ENCODE data around the gene RASGRF1.

DNA sequence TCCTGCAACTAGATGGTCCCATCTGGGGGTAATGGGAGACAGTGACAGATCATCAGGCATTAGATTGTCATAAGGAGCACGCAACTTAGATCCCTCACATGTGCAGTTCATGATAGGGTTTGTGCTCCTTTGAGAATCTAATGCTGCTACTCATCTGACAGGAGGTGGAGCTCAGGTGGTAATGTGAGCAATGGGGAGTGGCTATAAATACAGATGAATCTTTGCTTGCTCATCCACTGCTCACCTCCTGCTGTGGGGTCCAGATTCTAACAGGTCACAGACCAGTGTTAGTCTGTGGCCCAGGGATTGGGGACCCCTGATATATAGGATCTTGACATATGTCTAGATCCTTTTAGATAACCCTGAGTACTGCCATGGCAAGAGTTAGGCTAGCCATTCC is 52.7 kb downstream of the RASGRF1 start:
- TF ChIP-seq, protein P1, sequence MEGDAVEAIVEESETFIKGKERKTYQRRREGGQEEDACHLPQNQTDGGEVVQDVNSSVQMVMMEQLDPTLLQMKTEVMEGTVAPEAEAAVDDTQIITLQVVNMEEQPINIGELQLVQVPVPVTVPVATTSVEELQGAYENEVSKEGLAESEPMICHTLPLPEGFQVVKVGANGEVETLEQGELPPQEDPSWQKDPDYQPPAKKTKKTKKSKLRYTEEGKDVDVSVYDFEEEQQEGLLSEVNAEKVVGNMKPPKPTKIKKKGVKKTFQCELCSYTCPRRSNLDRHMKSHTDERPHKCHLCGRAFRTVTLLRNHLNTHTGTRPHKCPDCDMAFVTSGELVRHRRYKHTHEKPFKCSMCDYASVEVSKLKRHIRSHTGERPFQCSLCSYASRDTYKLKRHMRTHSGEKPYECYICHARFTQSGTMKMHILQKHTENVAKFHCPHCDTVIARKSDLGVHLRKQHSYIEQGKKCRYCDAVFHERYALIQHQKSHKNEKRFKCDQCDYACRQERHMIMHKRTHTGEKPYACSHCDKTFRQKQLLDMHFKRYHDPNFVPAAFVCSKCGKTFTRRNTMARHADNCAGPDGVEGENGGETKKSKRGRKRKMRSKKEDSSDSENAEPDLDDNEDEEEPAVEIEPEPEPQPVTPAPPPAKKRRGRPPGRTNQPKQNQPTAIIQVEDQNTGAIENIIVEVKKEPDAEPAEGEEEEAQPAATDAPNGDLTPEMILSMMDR (optimal IDR thresholded peaks at IDR 0.05 in 1 of 3, IDR thresholded peaks at IDR 0.05 in 1 of 3, conservative IDR thresholded peaks at IDR 0.05 in 1 of 3; ENCODE audit: extremely low read depth in 1 of 3, insufficient read depth in 2 of 3, low read length in 3 of 3), result no peak
- no peak for TF ChIP-seq EZH2 (IDR thresholded peaks at IDR 0.05; ENCODE audit: low read length)
